RPMI7951 (cell line): Measurements from ENCODE around the gene CCR5AS.
"Not testable (repeated sequence)": the region's sequence is repeated elsewhere in the genome, so short reads cannot be mapped to it uniquely, and the experiment has no call there.

Experiments
- DNase-seq: peaks from one replicate; pipeline ENCODE4 v3.0.0-alpha.2; 2012; ENCODE audit warnings: low read depth

The CCR5AS gene

GRCh38 chr3:46429250-46429649, 22.4 kb upstream of the CCR5AS start:
- DNase-seq: no peak

DNA sequence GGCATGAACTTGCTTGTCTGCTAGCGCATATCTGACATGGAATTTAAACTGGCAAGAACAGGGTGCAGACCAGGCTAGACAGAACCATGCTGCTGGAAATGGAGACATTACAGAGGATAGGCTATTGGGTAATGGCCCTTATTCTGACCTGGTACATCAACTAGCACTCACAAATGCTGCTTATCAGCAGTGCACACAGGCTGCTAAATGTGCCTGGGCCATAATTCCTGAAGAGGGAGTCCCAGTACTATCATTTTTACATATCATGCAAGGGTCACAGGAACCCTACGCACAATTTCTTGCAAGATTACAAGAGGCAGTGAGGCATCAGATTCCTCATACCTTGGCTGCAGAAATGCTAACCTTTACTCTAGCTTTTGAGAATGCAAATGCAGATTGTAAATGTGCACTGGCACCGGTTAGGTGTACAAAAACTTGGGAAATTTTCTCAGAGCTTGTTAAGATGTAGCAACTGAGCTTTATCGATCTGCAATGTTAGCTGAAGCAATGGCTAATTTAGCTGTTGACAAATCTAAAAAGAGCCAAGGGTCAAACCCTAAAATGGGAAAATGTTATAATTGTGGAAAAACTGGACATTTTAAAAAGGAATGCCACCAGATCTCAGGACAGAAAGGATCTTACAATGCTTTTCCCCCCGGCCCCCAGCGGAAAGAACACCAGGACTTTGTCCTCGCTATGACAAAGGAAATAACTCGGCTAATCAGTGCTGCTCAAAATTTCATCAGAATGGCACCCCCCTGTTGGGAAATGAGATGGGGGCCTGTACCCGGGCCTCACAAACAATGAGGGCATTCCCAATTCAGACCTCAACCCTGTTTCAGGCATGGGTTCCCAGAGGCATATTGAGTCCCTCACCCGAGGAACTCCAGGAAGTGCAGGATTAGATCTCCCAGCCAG, 21.3 kb upstream of the CCR5AS start:
- DNase-seq: peak; percentile 45

- not testable (repeated sequence) for DNase-seq
Observed at GRCh38 chr3:46427404-46427803, 20.5 kb upstream of the CCR5AS start.

DNA sequence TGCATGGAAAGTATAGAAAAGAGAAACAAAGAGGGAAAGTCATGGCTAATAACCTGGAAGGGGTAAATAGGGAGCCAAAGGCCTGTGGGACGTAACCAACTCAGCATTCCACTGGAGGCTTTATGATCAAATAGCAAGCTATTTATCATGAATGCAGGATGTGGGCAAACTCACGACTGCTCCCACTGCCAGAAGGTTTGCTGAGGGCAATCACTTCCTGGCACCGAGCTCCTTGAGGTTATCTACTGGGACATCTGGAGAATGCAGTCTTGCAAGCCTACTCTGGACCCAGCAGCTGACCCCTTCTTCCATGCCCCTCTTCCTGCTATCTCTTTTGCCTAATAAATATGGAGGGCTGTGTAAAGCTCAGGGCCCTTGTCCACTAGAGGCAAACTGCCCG, 19.6 kb upstream of the CCR5AS start:
- peak; percentile 83 for DNase-seq

- DNase-seq: peak; percentile 77
Observed at GRCh38 chr3:46423588-46423987, 16.7 kb upstream of the CCR5AS start.

GRCh38 chr3:46422617-46423016, 15.8 kb upstream of the CCR5AS start:
- DNase-seq: peak; percentile 97

DNA sequence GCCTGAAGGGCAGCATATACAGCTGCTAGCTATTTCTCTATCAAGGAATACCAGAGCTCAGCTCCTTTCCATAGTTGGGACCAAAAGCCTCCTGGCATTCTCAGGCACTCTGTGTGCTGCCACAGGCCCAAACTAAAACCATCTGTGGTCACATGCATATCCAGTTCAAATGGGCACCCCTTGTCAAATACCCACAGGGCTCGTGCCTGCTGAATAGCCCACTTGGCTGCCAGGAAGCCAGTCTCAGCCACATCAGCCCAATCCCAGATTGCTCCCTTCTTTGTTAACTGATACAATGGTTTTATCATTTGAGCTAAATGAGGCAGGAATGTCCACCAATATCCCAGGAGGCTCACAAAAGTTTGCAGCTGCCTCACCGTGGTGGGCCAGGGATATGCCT, 14.1 kb upstream of the CCR5AS start:
- no peak for DNase-seq

DNA sequence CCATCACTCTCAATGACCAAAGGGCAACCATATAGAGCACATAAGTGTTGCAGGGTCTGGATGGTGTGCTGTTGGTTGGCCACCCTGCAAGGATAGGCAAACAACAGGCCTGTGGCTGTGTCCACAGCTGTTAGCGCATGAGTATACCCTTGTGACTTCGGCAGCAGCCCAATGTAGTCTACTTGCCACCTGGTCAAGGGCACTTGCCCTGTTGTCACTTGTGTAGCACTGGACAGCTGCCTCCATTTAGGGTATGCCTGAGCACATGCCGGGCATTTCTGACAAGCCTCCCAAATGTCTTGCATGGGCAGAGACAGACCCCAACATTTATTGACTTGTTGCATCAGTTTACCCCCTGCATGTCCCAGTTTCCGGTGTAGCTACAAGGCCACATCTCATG, 12.9 kb upstream of the CCR5AS start:
- DNase-seq: no peak

GRCh38 chr3:46417841-46418611, 11.2 kb upstream of the CCR5AS start:
- DNase-seq: no peak

- no peak for DNase-seq
Observed at GRCh38 chr3:46416811-46417510, 10.1 kb upstream of the CCR5AS start.

GRCh38 chr3:46416125-46416810, 9.4 kb upstream of the CCR5AS start:
- no peak for DNase-seq

DNA sequence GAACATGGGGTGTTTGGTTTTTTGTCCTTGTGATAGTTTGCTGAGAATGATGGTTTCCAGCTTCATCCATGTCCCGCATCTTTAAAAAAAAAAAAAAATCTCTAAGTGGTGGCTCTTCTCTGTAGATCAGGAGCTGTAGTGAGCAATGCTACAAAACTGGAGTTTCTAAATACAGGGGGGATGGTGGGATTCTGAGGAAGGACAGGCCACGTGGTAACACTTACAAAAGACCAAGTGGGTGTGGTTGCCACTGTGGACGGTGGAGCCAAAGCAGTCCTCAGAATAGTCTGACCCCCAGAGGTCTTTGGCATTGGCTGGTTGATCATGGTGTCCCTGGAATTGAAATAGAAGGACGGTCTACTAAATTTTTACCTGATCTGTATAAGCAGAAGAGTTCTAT, 7.9 kb upstream of the CCR5AS start:
- DNase-seq: no peak

- no peak for DNase-seq
Observed at GRCh38 chr3:46413951-46414350, 7.1 kb upstream of the CCR5AS start.

- no peak for DNase-seq
Observed at GRCh38 chr3:46412786-46413298, 6.0 kb upstream of the CCR5AS start.

DNA sequence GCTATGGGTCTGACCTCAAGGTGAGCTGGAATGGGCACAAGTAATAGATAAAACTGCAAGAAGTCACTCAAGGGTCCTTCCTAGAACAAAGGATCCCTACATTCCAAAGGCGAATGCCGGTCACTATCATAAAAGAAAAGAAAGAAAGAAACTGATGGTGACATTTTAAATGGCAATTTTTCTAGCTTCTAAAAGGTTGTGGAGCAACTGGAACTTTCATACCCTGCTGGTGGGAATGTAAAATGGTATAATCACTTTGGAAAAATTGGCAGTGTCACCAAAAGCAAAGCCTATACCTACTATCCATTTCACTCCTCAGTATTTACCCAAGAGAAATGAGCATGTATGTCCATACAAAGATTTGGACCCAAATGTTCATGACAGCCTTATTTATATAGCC, 4.4 kb upstream of the CCR5AS start:
- DNase-seq: no peak

- DNase-seq: peak; percentile 40
Observed at GRCh38 chr3:46410669-46411068, 3.8 kb upstream of the CCR5AS start.

- no peak for DNase-seq
Observed at GRCh38 chr3:46409739-46410489, 3.0 kb upstream of the CCR5AS start.

DNA sequence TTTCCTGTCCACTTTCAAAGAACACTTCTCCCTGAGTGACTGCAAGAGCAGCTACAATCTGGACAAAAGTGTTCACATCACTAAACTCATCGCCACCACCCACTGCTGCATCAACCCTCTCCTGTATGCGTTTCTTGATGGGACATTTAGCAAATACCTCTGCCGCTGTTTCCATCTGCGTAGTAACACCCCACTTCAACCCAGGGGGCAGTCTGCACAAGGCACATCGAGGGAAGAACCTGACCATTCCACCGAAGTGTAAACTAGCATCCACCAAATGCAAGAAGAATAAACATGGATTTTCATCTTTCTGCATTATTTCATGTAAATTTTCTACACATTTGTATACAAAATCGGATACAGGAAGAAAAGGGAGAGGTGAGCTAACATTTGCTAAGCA, 2.0 kb upstream of the CCR5AS start:
- no peak for DNase-seq

DNA sequence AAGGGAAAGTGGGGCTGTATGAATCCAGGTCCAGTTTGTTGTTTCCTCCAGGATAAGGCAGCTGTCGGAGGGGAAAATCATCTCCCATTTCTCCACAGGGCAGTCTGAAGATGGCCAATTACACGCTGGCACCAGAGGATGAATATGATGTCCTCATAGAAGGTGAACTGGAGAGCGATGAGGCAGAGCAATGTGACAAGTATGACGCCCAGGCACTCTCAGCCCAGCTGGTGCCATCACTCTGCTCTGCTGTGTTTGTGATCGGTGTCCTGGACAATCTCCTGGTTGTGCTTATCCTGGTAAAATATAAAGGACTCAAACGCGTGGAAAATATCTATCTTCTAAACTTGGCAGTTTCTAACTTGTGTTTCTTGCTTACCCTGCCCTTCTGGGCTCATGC, 1.1 kb upstream of the CCR5AS start:
- no peak for DNase-seq

GRCh38 chr3:46406443-46406787, 451 bp downstream of the CCR5AS start:
- no peak for DNase-seq
